ENCODE data around the gene CCNY.

The CCNY gene

GRCh38 chr10:35612385-35613106, 276.2 kb downstream of the CCNY start:
- Histone ChIP-seq H3F3A (ENCODE audit: insufficient read depth, low read length) (no peaks in the 10 kb centered on the region), H3K27ac (ENCODE audit: low read length) (no peak overlapping the region), H3K9ac (ENCODE audit: low read length) (no peak overlapping the region), H2AFZ (ENCODE audit: low read length) (no peak overlapping the region), H3K36me3 (replicated peaks; ENCODE audit: insufficient read depth, low read length) (no peaks in the 10 kb centered on the region), H3K9me3 (replicated peaks; ENCODE audit: insufficient read depth, low read length) (no peaks in the 10 kb centered on the region), H4K20me1 (ENCODE audit: insufficient read depth, low read length) (no peaks in the 10 kb centered on the region), H3K4me3 (ENCODE audit: low read length) (no peak overlapping the region), H3K27me3 (replicated peaks; ENCODE audit: insufficient read depth, low read length) (no peaks in the 10 kb centered on the region), H3K4me1 (ENCODE audit: low read length) (no peaks in the 10 kb centered on the region), H3K9me2 (replicated peaks; ENCODE audit: insufficient read depth, low read length) (no peaks in the 10 kb centered on the region), H3K4me2 (ENCODE audit: low read depth, low read length) (no peak overlapping the region), H3K79me2 (ENCODE audit: low read length) (no peaks in the 10 kb centered on the region)
- TF ChIP-seq EZH2phosphoT487 (IDR thresholded peaks at IDR 0.05; ENCODE audit: low read length) (no peak), CTCF (IDR thresholded peaks at IDR 0.05; ENCODE audit: low read length) (no peak), EZH2 (optimal IDR thresholded peaks at IDR 0.05; ENCODE audit: low read depth, low read length) (no peak)
- no peak for DNase-seq

- Histone ChIP-seq H3K36me3 (replicated peaks; ENCODE audit: insufficient read depth, low read length) (no peaks in the 10 kb centered on the region), H3K79me2 (ENCODE audit: low read length) (no peaks in the 10 kb centered on the region), H3K4me1 (ENCODE audit: low read length) (no peaks in the 10 kb centered on the region), H3K4me2 (ENCODE audit: low read depth, low read length) (no peak overlapping the region), H2AFZ (ENCODE audit: low read length) (no peak overlapping the region), H3K27me3 (replicated peaks; ENCODE audit: insufficient read depth, low read length) (no peaks in the 10 kb centered on the region), H3K9ac (ENCODE audit: low read length) (no peak overlapping the region), H3K9me2 (replicated peaks; ENCODE audit: insufficient read depth, low read length) (no peaks in the 10 kb centered on the region), H3K9me3 (replicated peaks; ENCODE audit: insufficient read depth, low read length) (no peaks in the 10 kb centered on the region), H3K4me3 (ENCODE audit: low read length) (no peak overlapping the region), H3F3A (ENCODE audit: insufficient read depth, low read length) (no peaks in the 10 kb centered on the region), H3K27ac (ENCODE audit: low read length) (no peak overlapping the region), H4K20me1 (ENCODE audit: insufficient read depth, low read length) (no peaks in the 10 kb centered on the region)
- no peak for DNase-seq
- TF ChIP-seq EZH2phosphoT487 (IDR thresholded peaks at IDR 0.05; ENCODE audit: low read length) (no peak), EZH2 (optimal IDR thresholded peaks at IDR 0.05; ENCODE audit: low read depth, low read length) (no peak), CTCF (IDR thresholded peaks at IDR 0.05; ENCODE audit: low read length) (no peak)
Measured at GRCh38 chr10:35613107-35613440, 276.8 kb downstream of the CCNY start.

- Histone ChIP-seq H3K9me2 (replicated peaks; ENCODE audit: insufficient read depth, low read length) (no peaks in the 10 kb centered on the region), H3K9me3 (replicated peaks; ENCODE audit: insufficient read depth, low read length) (no peaks in the 10 kb centered on the region), H3K27me3 (replicated peaks; ENCODE audit: insufficient read depth, low read length) (no peaks in the 10 kb centered on the region), H3K4me1 (ENCODE audit: low read length) (no peaks in the 10 kb centered on the region), H2AFZ (ENCODE audit: low read length) (no peak overlapping the region), H3K79me2 (ENCODE audit: low read length) (no peaks in the 10 kb centered on the region), H3K4me3 (ENCODE audit: low read length) (no peak overlapping the region), H3K27ac (ENCODE audit: low read length) (no peak overlapping the region), H3K9ac (ENCODE audit: low read length) (no peak overlapping the region), H3K4me2 (ENCODE audit: low read depth, low read length) (no peak overlapping the region), H3K36me3 (replicated peaks; ENCODE audit: insufficient read depth, low read length) (no peaks in the 10 kb centered on the region), H4K20me1 (ENCODE audit: insufficient read depth, low read length) (no peaks in the 10 kb centered on the region), H3F3A (ENCODE audit: insufficient read depth, low read length) (no peaks in the 10 kb centered on the region)
- no peak for TF ChIP-seq EZH2 (optimal IDR thresholded peaks at IDR 0.05; ENCODE audit: low read depth, low read length)
- 0 out of 2 replicates have a peak, but pooled peaks have one; percentile 12 for TF ChIP-seq CTCF (IDR thresholded peaks at IDR 0.05; ENCODE audit: low read length)
- DNase-seq, result no peak
Measured at GRCh38 chr10:35613597-35614226, 277.4 kb downstream of the CCNY start.

Measured in MM.1S (cell line).